Activated CD4-positive, alpha-beta memory T cell treated with anti-CD3 and anti-CD28 coated beads, Interleukin-2, amount 10 ng/mL, durations not matched to agents 7 days and 5 days (primary cell): Measurements from ENCODE around the gene RAB27A. TPM values are rescaled to one million over a fixed set of nuclear protein-coding genes. Genes with fewer than 3 reads are reported as not detected.

ENCODE experiments used
- CTCF ChIA-PET: fragments of 350-600 bp; sonication (Branson Sonifier 250); formaldehyde crosslinking; loops from one replicate; lab custom pipeline; 2021; ENCODE audit warnings: antibody characterized with exemption, inconsistent platforms; lab: Charles Lee
- POLR2A ChIA-PET: fragments of 350-600 bp; sonication (Branson Sonifier 250); formaldehyde crosslinking; loops from one replicate; lab custom pipeline; 2021; ENCODE audit warnings: antibody characterized with exemption; lab: Charles Lee
- DNase-seq: peaks from one replicate; pipeline ENCODE4 v3.0.0-alpha.2; 2020
- H3K27ac Mint-ChIP-seq: one replicate; pipeline ENCODE4 v1.8.0; 2021; ENCODE audit warnings: mild to moderate bottlenecking, mixed read lengths
- H3K27me3 Mint-ChIP-seq: one replicate; pipeline ENCODE4 v1.8.0; 2021; ENCODE audit warnings: mixed read lengths
- H3K36me3 Mint-ChIP-seq: one replicate; pipeline ENCODE4 v1.8.0; 2021; ENCODE audit warnings: low read depth, mixed read lengths
- H3K4me1 Mint-ChIP-seq: one replicate; pipeline ENCODE4 v1.8.0; 2021; ENCODE audit warnings: mixed read lengths
- H3K4me3 Mint-ChIP-seq: one replicate; pipeline ENCODE4 v1.8.0; 2021; ENCODE audit warnings: mild to moderate bottlenecking, mixed read lengths
- H3K9me3 Mint-ChIP-seq: one replicate; pipeline ENCODE4 v1.8.0; 2021; ENCODE audit warnings: mixed read lengths
- total RNA-seq, 2 experiments: library from RNA; stranded (reverse); gene quantifications; one replicate each; pipeline ENCODE4 v1.2.3, GENCODE V29; 2021

The RAB27A gene
- total RNA-seq, 2 experiments from 2014 or later: 99.0 to 99.9 TPM

DNA sequence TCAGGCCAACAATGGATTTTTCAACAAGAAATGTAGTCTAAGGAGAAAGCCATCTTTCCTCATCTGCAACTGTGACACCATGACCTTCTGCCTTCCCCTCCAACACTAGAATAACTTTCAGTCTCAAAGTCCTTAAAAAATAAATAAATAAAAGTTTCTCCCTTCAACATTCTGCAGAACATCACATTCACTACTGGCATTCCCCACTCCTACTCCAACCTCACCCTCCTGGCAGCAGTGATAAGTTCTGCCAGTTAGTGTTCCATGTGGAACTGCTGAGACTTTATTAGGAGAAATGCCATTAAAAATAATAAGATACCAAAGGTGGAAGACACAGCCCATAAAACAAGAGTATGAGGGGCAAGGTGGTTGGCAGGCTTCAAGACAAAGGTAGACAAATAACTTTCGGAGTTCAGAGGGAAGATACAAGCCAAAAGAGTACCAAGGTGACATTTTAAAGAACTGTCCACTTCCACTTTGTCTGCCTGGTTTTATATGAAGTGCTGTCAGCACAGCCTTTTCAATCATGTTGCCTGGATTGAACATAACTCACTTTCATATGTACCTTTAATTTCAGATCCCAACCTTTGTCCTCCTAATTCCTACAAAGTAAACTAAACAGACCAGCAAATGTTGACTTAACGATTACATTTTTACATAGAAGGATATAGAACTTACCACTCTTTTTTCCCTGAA is 55.4 kb downstream of the RAB27A start:
- peaks cover 69% of the 10 kb centered on the region for H3K36me3 Mint-ChIP-seq
- ChIA-PET POLR2A (no interaction called here), CTCF (no interaction called here)
- H3K4me1 Mint-ChIP-seq: peaks cover 66% of the 10 kb centered on the region
- H3K27ac Mint-ChIP-seq: no peak overlapping the region
- H3K4me3 Mint-ChIP-seq: no peak overlapping the region
- H3K27me3 Mint-ChIP-seq: no peaks in the 10 kb centered on the region
- no peaks in the 10 kb centered on the region for H3K9me3 Mint-ChIP-seq
- DNase-seq: no peak

DNA sequence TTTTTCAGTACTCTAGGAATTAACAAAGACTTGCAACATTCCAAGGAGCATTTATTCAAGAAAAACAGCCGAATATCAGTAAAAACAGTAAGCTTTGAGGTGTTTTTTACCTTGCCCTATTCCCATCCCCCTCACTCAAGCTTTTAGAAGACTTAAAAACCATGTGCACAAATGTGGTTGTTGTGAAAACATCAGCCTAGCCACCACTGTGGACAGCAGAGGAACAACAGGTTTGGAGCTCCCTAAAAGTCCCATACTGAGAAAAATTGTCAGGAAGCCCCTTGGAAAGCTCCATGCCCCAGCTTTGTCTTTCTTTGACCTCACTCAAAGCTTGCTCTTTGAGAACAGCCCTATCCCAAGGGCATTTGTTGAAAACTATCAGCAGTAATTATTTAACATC is 58.2 kb downstream of the RAB27A start:
- Mint-ChIP-seq H3K4me3 (no peak overlapping the region), H3K9me3 (no peaks in the 10 kb centered on the region), H3K36me3 (peaks cover 69% of the 10 kb centered on the region), H3K4me1 (peaks cover 47% of the 10 kb centered on the region), H3K27ac (no peak overlapping the region), H3K27me3 (no peaks in the 10 kb centered on the region)
- no peak for DNase-seq
- CTCF ChIA-PET: interaction anchor here (0.9 to 1.5 kb wide), 3 partner anchors 14 to 177 kb away, joined by 3 to 7 read pairs (median 4); partner anchors contain the start of genes CCPG1 and PIERCE2
- POLR2A ChIA-PET: interaction anchor here (1.5 to 1.9 kb wide), 4 partner anchors 10 to 88 kb away, joined by 4 to 10 read pairs (median 4); partner anchors contain the start of genes PIGB and PIGBOS1

DNA sequence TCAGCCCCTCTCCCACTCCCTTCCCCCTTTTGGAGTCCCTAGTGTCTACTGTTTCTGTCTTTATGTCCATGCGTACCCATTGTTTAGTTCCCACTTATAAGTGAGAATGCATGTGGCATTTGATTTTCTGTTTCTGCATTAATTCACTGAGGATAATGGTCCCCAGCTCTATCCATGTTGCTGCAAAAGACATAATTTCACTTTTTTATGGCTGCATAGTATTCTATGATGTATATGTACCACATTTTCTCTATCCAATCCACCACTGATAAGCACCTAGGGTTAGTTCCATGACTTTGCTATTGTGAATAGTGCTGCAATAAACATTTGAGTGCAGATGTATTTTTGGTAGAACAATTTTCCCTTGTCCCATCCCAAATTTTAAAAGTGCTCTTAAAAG is 58.7 kb downstream of the RAB27A start:
- ChIA-PET CTCF (interaction anchor here (1.0 to 1.5 kb wide), 2 partner anchors 14 to 178 kb away, joined by 4 to 7 read pairs; partner anchors contain the start of genes CCPG1 and PIERCE2), POLR2A (interaction anchor here (1.5 to 1.9 kb wide), 3 partner anchors 10 to 88 kb away, joined by 4 to 10 read pairs (median 5); partner anchors contain the start of genes PIGB and PIGBOS1)
- Mint-ChIP-seq H3K27me3 (no peaks in the 10 kb centered on the region), H3K4me1 (peaks cover 44% of the 10 kb centered on the region), H3K4me3 (no peak overlapping the region), H3K9me3 (no peaks in the 10 kb centered on the region), H3K36me3 (peaks cover 73% of the 10 kb centered on the region), H3K27ac (peak overlapping the region; percentile 12)
- no peak for DNase-seq

DNA sequence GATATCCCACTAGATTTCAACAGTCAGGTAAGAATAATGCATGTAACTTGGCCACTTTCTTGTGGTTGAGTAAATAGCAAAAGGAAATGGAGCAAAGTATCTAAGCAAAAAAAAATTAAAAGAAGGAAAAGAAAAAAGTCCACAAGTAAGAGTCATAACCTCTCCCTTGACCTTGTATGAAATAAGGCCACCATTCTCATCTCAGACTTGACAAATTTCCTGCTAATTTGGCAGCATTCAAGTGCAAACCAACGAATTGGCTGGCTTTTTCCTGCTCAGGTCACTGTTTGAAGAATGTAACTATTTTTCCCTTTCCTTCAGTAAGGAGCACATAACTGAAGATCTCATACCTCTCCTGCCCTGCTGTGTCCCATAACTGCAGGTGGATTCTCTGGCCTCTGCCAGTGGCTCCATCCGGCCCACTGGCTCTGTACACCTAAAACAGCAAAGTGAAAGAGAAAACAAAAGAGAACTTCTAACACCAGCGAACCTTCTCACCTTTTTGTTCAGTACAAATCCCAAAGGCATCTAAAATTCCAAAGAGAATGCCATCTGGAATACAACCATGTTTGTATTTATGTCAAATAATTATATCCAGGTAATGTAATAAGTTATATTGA is 59.5 kb downstream of the RAB27A start:
- POLR2A ChIA-PET: interaction anchor here (1.6 kb wide), 1 partner anchor 89 kb away, joined by 5 read pairs; the partner anchor contains the start of genes PIGB and PIGBOS1
- peak; percentile 19 for DNase-seq
- Mint-ChIP-seq H3K4me3 (peak overlapping the region; percentile 47), H3K36me3 (peaks cover 76% of the 10 kb centered on the region), H3K27me3 (no peaks in the 10 kb centered on the region), H3K27ac (peak overlapping the region; percentile 79), H3K9me3 (no peaks in the 10 kb centered on the region), H3K4me1 (peaks cover 46% of the 10 kb centered on the region)
- CTCF ChIA-PET: no interaction called here

DNA sequence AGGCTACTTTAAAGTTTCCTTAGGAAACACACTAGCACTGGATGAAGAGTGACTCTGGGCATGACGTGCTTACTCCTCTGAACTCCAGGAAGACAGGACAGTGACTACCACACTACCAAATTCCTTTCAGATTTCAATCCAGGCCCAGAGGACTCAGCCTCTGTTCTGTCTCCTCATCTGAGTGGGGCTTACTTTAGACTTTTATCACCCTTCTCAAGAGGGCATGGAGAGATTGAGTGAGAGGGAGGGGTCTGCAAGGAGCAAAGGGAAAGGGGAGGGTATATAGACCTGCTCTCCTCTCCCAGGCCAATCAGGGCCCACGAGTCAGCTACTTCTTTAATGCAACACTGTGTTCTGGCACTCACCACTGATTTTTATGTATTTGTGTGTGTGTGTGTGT is 63.5 kb downstream of the RAB27A start:
- no peaks in the 10 kb centered on the region for H3K27me3 Mint-ChIP-seq
- H3K4me1 Mint-ChIP-seq: peaks cover 70% of the 10 kb centered on the region

DNA sequence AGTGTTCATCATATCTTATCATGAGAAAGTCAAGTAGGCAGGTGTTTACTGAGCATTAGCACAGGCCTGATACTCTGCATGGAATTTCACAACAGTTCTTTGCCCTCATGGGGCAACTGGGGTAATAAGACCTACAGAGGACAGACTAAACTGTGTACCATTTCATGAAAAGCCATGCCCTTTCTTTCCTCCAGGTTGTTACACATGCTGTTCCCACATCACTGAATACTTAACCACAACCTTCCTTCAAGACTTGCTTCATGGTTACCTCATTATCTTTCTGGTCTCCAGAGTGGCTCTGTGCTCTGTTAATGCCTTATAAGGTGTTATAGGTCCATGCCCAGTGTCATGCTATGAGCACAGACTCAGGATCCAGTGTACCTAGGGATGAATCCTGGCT is 64.7 kb downstream of the RAB27A start:
- ChIA-PET POLR2A (interaction anchor here (1.3 kb wide), 1 partner anchor 26 kb away, joined by 4 read pairs; no protein-coding TSS in a partner anchor), CTCF (no interaction called here)
- Mint-ChIP-seq H3K27ac (peak overlapping the region; percentile 53), H3K9me3 (no peaks in the 10 kb centered on the region), H3K4me3 (no peak overlapping the region), H3K27me3 (no peaks in the 10 kb centered on the region), H3K36me3 (peaks cover 73% of the 10 kb centered on the region), H3K4me1 (peaks cover 71% of the 10 kb centered on the region)
- DNase-seq: no peak

More for the DNA sequence above, 63.5 kb downstream of the RAB27A start:
- no peak overlapping the region for H3K27ac Mint-ChIP-seq
- ChIA-PET CTCF (interaction anchor here (0.6 to 1.1 kb wide), 2 partner anchors 8 to 61 kb away, joined by 3 read pairs; no protein-coding TSS in a partner anchor), POLR2A (no interaction called here)
- H3K36me3 Mint-ChIP-seq: peaks cover 77% of the 10 kb centered on the region
- H3K9me3 Mint-ChIP-seq: no peaks in the 10 kb centered on the region
- H3K4me3 Mint-ChIP-seq: no peak overlapping the region
- no peak for DNase-seq

DNA sequence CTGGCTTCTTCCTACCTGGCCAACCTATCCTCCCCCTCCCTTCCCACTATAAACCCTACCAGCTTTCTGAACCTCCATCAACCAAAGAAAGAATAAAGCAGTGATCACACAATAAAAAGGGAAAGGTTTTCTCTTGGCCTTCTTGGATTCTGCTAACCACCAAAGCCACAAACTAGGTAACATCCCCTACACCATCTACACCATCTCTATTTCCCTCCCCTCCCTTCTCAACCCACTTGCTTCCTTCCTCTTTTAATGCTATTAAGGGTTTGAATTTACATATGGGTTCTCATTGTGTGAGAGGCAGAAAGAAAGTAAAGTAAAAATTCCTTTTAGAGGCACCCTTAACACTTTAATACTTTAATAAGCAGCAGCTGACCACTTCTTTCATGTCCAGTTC is 67.0 kb downstream of the RAB27A start:
- H3K27ac Mint-ChIP-seq: peak overlapping the region; percentile 94
- no peak for DNase-seq
- no peaks in the 10 kb centered on the region for H3K9me3 Mint-ChIP-seq
- POLR2A ChIA-PET: interaction anchor here (0.8 to 3.0 kb wide), 12 partner anchors 16 to 96 kb away, joined by 3 to 25 read pairs (median 8); partner anchors contain the start of genes PIGB, PIGBOS1 and RSL24D1
- H3K4me3 Mint-ChIP-seq: peak overlapping the region; percentile 40
- CTCF ChIA-PET: interaction anchor here (1.2 to 1.3 kb wide), 2 partner anchors 68 to 96 kb away, joined by 4 read pairs; partner anchors contain the start of genes PIGB and PIGBOS1
- H3K4me1 Mint-ChIP-seq: peaks cover 82% of the 10 kb centered on the region
- H3K36me3 Mint-ChIP-seq: peaks cover 66% of the 10 kb centered on the region
- H3K27me3 Mint-ChIP-seq: no peaks in the 10 kb centered on the region

DNA sequence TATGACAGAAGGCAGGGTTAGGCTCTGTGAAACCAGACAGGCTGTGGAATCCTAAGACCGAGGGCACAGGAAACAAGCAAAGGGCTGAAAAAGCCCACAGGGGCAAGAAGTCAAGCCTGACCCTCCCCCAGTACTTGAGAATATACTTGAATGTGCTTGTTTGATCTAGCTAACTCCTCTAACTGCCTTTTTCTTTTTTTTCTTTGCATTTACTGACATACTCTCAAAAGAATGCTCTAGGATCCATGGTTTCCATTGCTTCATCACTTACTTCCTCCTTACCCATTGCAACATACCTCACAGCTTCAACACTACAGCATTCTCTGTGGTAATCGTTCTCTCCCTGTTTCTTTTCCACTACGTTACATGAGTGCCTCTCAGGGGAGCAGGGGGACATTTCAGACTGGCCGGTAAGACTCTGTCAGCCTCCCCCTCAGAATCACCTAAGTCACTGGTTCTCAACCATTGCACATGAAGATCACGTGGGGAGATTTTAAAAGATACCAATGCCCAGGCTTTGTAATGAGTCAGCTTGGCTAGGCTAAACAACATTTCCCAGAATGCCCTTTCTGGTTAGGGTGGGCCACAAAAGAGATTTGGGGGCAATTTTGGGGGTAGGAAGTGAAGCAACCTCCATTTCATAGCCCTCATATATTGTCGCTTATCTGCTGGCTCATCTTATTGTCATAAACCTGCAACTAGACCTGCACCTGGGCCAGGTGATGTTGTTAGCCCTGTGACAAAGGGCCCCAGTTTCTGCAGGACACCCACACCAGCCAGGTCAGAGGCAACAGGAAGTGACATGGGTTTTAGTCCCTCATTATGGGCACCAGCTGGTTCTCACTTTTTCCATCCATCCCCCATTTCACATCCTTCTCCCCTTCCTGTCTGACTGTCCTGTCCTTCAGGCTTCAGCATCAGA is 68.3 kb downstream of the RAB27A start:
- Mint-ChIP-seq H3K9me3 (no peaks in the 10 kb centered on the region), H3K27me3 (no peaks in the 10 kb centered on the region), H3K4me3 (peak overlapping the region; percentile 43), H3K36me3 (peaks cover 60% of the 10 kb centered on the region), H3K4me1 (peaks cover 84% of the 10 kb centered on the region), H3K27ac (peak overlapping the region; percentile 94)
- POLR2A ChIA-PET: interaction anchor here (0.8 to 5.8 kb wide), 18 partner anchors 10 to 98 kb away, joined by 3 to 25 read pairs (median 7); partner anchors contain the start of genes PIGB, PIGBOS1 and RSL24D1
- DNase-seq: peak; percentile 46
- CTCF ChIA-PET: interaction anchor here (0.9 to 1.7 kb wide), 4 partner anchors 61 to 218 kb away, joined by 3 to 5 read pairs (median 4); partner anchors contain the start of genes PIGB and PIGBOS1

- ChIA-PET CTCF (interaction anchor here (0.9 to 1.7 kb wide), 3 partner anchors 61 to 219 kb away, joined by 3 to 5 read pairs (median 4); no protein-coding TSS in a partner anchor), POLR2A (interaction anchor here (1.4 to 5.8 kb wide), 11 partner anchors 9 to 98 kb away, joined by 5 to 25 read pairs (median 10); partner anchors contain the start of genes PIGB, PIGBOS1 and RSL24D1)
- H3K27ac Mint-ChIP-seq: peak overlapping the region; percentile 94
- H3K36me3 Mint-ChIP-seq: peaks cover 53% of the 10 kb centered on the region
- no peak for DNase-seq
- peaks cover 79% of the 10 kb centered on the region for H3K4me1 Mint-ChIP-seq
- no peaks in the 10 kb centered on the region for H3K27me3 Mint-ChIP-seq
- H3K4me3 Mint-ChIP-seq: no peak overlapping the region
- no peaks in the 10 kb centered on the region for H3K9me3 Mint-ChIP-seq
Measured at GRCh38 chr15:55220606-55221005, 69.0 kb downstream of the RAB27A start.

DNA sequence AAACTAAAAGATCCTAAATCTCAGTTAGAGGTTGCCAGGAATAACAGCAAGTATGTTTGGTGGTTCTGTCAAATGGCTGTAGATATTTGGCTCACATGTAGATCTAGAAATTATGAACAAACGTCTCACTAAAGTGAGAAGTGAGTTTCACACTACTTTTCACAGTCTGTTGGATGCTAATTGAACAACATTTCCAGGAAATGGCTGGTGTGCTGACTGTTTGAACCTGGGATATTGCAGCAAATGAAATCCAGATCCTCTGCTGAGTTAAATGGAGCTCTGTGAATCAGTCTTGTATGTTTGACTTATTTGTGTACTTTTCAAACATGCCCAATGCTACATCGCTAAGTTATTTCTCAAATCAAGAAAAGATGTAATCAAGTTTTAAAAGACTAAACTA is 71.6 kb downstream of the RAB27A start:
- Mint-ChIP-seq H3K4me3 (no peak overlapping the region), H3K36me3 (peaks cover 42% of the 10 kb centered on the region), H3K4me1 (peaks cover 54% of the 10 kb centered on the region), H3K9me3 (no peaks in the 10 kb centered on the region), H3K27me3 (no peaks in the 10 kb centered on the region), H3K27ac (peak overlapping the region; percentile 75)
- ChIA-PET POLR2A (interaction anchor here (0.8 to 5.8 kb wide), 8 partner anchors 21 to 101 kb away, joined by 3 to 25 read pairs (median 7); partner anchors contain the start of genes PIGB, PIGBOS1 and RSL24D1), CTCF (interaction anchor here (0.7 to 4.3 kb wide), 21 partner anchors 8 to 222 kb away, joined by 3 to 39 read pairs (median 6); partner anchors contain the start of genes CCPG1, PIERCE2, PIGB and PIGBOS1)
- DNase-seq: no peak

- DNase-seq: no peak
- H3K36me3 Mint-ChIP-seq: peaks cover 25% of the 10 kb centered on the region
- H3K4me3 Mint-ChIP-seq: no peak overlapping the region
- no peaks in the 10 kb centered on the region for H3K9me3 Mint-ChIP-seq
- no peaks in the 10 kb centered on the region for H3K27me3 Mint-ChIP-seq
- CTCF ChIA-PET: interaction anchor here (0.7 kb wide), 1 partner anchor 13 kb away, joined by 3 read pairs; no protein-coding TSS in a partner anchor
- peaks cover 1% of the 10 kb centered on the region for H3K4me1 Mint-ChIP-seq
- POLR2A ChIA-PET: no interaction called here
- H3K27ac Mint-ChIP-seq: no peak overlapping the region
Measured at GRCh38 chr15:55204464-55204863, 85.1 kb downstream of the RAB27A start.
